GM21737 (cell line): ENCODE results near the gene LST1.
"Not testable (repeated sequence)": the region's sequence is repeated elsewhere in the genome, so short reads cannot be mapped to it uniquely, and the experiment has no call there.

Experiments
- ATAC-seq: cut with Tn5 transposase; IDR thresholded peaks from one replicate; pipeline ENCODE4 v1.9.1; 2021; ENCODE audit warnings: mild to moderate bottlenecking, moderate library complexity; ENCODE audit not compliant: unreplicated experiment

Gene LST1

GRCh38 chr6:31580438-31580740, 5.7 kb upstream of the LST1 start:
- no peak for ATAC-seq

GRCh38 chr6:31580807-31581433, 5.2 kb upstream of the LST1 start:
- peak; percentile 54 for ATAC-seq

- ATAC-seq, result no peak
These were observed 4.4 kb upstream of the LST1 start for GRCh38 chr6:31581434-31582229.

- ATAC-seq, result no peak
These were observed 3.8 kb upstream of the LST1 start, which contains the start of gene LTB for GRCh38 chr6:31582230-31582643. Gene LTB (minus strand): TSS chr6:31582424. CDS start chr6:31582417, 7 bp downstream.

- no peak for ATAC-seq
These were observed 586 bp upstream of the LST1 start for GRCh38 chr6:31585491-31585890.

GRCh38 chr6:31586599-31587281, 663 bp downstream of the LST1 start:
- no peak for ATAC-seq

GRCh38 chr6:31587791-31588777, 2.0 kb downstream of the LST1 start:
- no peak for ATAC-seq

- no peak for ATAC-seq
These were observed 3.0 kb downstream of the LST1 start for GRCh38 chr6:31588871-31589650.

GRCh38 chr6:31590691-31591090, 4.6 kb downstream of the LST1 start:
- not testable (repeated sequence) for ATAC-seq

- ATAC-seq, result no peak
These were observed 6.3 kb downstream of the LST1 start for GRCh38 chr6:31592396-31592771.

- no peak for ATAC-seq
These were observed 10.9 kb downstream of the LST1 start for GRCh38 chr6:31597006-31597405.

GRCh38 chr6:31607317-31607716, 21.2 kb downstream of the LST1 start:
- no peak for ATAC-seq

GRCh38 chr6:31609519-31610406, 23.7 kb downstream of the LST1 start:
- ATAC-seq, result no peak

- no peak for ATAC-seq
These were observed 24.9 kb downstream of the LST1 start for GRCh38 chr6:31610968-31611367.

- ATAC-seq, result no peak
These were observed 28.1 kb downstream of the LST1 start for GRCh38 chr6:31614075-31614619.

- ATAC-seq, result no peak
These were observed 28.9 kb downstream of the LST1 start, which contains the start of gene AIF1 for GRCh38 chr6:31614684-31615578. Gene AIF1 (plus strand): TSS chr6:31615234. CDS start chr6:31615330, 96 bp downstream.

- ATAC-seq, result no peak
These were observed 29.7 kb downstream of the LST1 start for GRCh38 chr6:31615748-31616147.

- no peak for ATAC-seq
These were observed 30.9 kb downstream of the LST1 start for GRCh38 chr6:31617010-31617409.
